Hepatic stellate cell (primary cell): ENCODE measurements around the gene CBFA2T2.
A peak's percentile ranks its signal among the peaks of the same experiment; 100 is the strongest.

Source experiments
- DNase-seq: peaks from one replicate; pipeline ENCODE4 v3.0.0; 2011; ENCODE audit warnings: low spot score

Gene CBFA2T2

GRCh38 chr20:33667245-33667675, 177.4 kb downstream of the CBFA2T2 start:
- DNase-seq, result no peak

GRCh38 chr20:33667676-33668465, 178.0 kb downstream of the CBFA2T2 start:
- DNase-seq, result peak; percentile 90

- DNase-seq, result no peak
These were observed 178.7 kb downstream of the CBFA2T2 start for GRCh38 chr20:33668466-33669155.

- no peak for DNase-seq
These were observed 179.3 kb downstream of the CBFA2T2 start for GRCh38 chr20:33669224-33669623.

GRCh38 chr20:33669873-33670640, 180.2 kb downstream of the CBFA2T2 start:
- no peak for DNase-seq

- DNase-seq, result no peak
These were observed 181.0 kb downstream of the CBFA2T2 start for GRCh38 chr20:33670715-33671499.

- DNase-seq, result no peak
These were observed 181.8 kb downstream of the CBFA2T2 start for GRCh38 chr20:33671573-33672288.

GRCh38 chr20:33672426-33673113, 182.7 kb downstream of the CBFA2T2 start:
- DNase-seq, result no peak

GRCh38 chr20:33673114-33673409, 183.2 kb downstream of the CBFA2T2 start:
- DNase-seq, result no peak

GRCh38 chr20:33673410-33674293, 183.8 kb downstream of the CBFA2T2 start:
- DNase-seq, result peak; percentile 73

- DNase-seq, result peak; percentile 88
These were observed 184.6 kb downstream of the CBFA2T2 start, which contains the start of gene NECAB3 for GRCh38 chr20:33674294-33675135. Gene NECAB3, minus strand, starts transcription at chr20:33674428. Its CDS starts 76 bp downstream, at chr20:33674352.

- no peak for DNase-seq
These were observed 185.5 kb downstream of the CBFA2T2 start for GRCh38 chr20:33675136-33675959.

GRCh38 chr20:33676121-33676520, 186.2 kb downstream of the CBFA2T2 start:
- no peak for DNase-seq

- no peak for DNase-seq
These were observed 187.1 kb downstream of the CBFA2T2 start for GRCh38 chr20:33676652-33677645.

GRCh38 chr20:33677991-33678702, 188.3 kb downstream of the CBFA2T2 start:
- DNase-seq, result no peak
